GM12872 (cell line): ENCODE measurements around the gene TMED3.

Experiments
- CTCF ChIP-seq: IDR thresholded peaks from 3 replicates; pipeline ENCODE4 v1.5.1; 2011; ENCODE audit warnings: low read depth, mild to moderate bottlenecking, low read length, moderate library complexity; ENCODE audit not compliant: insufficient read depth

Gene TMED3

GRCh38 chr15:79310985-79311900 is at the start of gene TMED3:
Gene TMED3 (plus strand): TSS chr15:79311112. CDS start chr15:79311250, 138 bp downstream.
- TF ChIP-seq CTCF = peak; percentile 52; the same call in 2 of the 3 replicates

GRCh38 chr15:79261836-79262235 is 49.1 kb upstream of the TMED3 start:
- TF ChIP-seq CTCF = no peak

- TF ChIP-seq CTCF = no peak
Observed at GRCh38 chr15:79265167-79265566, 45.7 kb upstream of the TMED3 start.

- TF ChIP-seq CTCF = no peak
Observed at GRCh38 chr15:79265987-79266579, 44.8 kb upstream of the TMED3 start.

GRCh38 chr15:79282371-79283251 is 28.3 kb upstream of the TMED3 start, which contains the start of gene ANKRD34C:
Gene ANKRD34C (plus strand): TSS chr15:79282722. CDS start chr15:79293285, 10,563 bp downstream.
- TF ChIP-seq CTCF = no peak

- TF ChIP-seq CTCF = no peak
Observed at GRCh38 chr15:79283252-79284048, 27.5 kb upstream of the TMED3 start.
